Activated effector memory CD4-positive, alpha-beta T cell treated with Interleukin-2 at 50 U/mL for 16 hours (primary cell): ENCODE data around the gene TGFBI.

ENCODE experiments used
- DNase-seq: peaks from one replicate; pipeline ENCODE4 v3.0.0-alpha.2; 2020

TGFBI gene

DNA sequence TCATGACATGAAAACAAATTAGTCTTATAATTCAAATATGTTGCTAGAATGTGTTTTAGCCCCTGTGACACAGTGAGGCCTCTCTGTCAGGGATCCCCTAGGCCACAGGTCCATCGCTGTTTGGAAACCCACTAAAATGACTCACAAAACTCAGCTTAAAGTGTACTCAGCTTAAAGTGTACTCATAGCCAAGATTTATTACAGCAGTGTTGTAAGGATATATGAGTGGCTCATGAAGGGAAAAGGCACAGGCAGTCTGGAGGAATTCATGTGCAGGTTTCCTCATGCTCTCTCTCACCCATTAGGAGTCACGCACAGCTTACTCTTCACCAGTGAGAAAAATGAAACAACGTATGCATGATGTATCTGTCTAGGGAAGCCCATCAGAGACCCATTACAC, 24.4 kb upstream of the TGFBI start:
- DNase-seq: no peak

DNA sequence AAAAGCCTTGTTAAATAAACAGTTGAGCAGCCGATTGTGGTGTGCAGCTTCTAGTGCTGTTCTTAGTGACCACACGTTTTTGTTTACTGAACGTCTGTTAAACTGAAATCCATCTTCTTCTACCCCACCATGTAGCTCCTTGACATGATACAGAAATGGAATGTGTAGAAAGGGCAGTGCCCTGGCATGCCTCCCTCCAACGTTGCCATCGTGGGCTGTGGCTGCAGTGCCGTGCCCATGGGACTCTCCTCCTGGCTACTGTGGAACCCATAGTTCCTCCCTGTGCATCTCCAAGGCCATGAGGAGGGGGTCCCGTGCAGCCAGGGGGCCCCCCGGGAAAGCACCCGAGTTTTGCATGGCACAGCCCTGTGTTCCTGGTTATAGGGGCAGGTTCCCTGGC, 23.3 kb upstream of the TGFBI start:
- DNase-seq: no peak

DNA sequence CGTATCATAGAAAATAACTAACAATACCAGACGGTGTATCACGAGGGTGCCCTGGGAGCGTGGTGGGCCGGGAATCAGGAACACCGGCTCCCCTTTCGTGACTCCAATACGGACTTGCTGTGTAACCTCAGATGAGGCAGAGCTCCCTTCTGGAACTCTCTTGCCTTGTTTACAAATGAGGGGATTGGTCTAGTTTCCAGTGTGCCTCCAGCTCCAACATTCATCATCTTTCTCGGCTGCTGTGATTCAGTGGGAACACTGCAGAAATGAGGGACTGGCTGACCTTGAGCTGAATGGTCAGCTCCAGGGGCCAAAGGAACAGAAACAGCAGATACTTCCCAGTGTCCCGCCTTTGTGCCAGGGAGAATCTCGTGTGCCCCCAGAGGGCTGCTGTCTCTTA, 22.6 kb upstream of the TGFBI start:
- no peak for DNase-seq

DNA sequence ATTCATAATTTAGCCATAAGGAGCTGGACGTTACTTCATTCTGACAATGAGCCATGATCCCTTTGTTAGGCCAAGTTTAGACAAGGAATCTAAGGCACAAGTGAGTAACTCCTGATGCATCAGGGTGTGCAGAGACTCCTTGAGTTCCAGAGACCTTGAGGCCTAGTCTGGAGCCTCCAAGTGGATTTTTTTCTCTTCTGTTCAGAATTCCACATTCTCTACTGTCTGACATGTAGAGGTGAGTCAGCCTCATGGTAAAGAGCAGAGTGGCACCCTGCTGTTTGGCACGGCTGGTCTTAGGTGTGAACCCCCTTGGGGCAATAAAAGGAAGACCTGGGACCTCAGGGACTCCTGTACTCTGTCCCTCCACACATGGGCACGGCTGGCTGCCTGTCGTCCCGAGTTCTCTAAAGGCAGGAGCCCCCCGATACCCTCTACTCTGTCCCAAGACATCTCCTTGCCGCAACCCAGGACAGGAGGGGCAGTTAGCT, 22.0 kb upstream of the TGFBI start:
- DNase-seq: no peak

DNA sequence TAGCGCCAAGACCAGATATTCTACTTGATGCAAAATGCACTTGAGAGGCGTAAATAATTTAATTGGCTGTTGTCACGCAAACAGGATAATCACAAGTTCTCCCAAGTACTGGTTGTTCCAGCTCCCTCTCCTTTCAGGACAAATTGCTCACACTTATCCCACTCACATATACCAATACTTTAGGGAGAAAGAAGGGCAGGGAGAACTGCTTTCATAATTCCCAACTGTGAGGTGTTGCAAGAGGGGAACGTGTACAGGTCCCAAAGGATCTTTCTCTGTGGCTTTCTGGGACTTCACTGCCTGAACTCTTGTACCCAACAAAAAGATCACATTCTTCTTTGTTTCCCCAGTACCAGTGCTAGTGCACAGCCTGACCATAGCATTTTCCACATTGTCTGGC, 21.5 kb upstream of the TGFBI start:
- DNase-seq: no peak

DNA sequence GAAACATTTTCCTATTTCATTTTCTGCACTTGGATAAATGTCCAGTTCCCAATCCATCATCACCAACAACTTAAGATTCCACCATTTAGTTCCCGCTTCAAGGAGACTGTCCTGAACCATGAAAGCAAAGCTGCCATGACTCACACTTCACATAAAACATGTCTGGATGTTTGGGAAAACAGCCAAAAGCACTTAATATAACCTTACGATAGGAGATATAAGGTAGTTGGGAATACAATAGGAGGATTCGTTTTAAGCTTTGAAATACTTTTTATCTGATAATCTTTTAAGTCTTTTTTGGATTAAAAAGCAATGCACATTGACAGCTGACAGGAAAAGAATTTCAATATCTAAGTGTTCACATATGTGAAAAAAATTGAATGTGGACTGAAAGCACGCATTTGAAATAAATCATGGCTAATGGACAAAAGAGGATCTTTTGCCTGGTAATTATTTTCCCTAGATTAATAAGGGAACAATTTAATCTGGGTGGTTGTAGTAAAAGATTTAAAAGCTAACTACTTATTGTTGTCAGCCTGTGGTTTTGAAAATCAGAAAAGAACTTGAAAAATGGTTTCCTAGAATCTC, 17.3 kb upstream of the TGFBI start:
- no peak for DNase-seq

DNA sequence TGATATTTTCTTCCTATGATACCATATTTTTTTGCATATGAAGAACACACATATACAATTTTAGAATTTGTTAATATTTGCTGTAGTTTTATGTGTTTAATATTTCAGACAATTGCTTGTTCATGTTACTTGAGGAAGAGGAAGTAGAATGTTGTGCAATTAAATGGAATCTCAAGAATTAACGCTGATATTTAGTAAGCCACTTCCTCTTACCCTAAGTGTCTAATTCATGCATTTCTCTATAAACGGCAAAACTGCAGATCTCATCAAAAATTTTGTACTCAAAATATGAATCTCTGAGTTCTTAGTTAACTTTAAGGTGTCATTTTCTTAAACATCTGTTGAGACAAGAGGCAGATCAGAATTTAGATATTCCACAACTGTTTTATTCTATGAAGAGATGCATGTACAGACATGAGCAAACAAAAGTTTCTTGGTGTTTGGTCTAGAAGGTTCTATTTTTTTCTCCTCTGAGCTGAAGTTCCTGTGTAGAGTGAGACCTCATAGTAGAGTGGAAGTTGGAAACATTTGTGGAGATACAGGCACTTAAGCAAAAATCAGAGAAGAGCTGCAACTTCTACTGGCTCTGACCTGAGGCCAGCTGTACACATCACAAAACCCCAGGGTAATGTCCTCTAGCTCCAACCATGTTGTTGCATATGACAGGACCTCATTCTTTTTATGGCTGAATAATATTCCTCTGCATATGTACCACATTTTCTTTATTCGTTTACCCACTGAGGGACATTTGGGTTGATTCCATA, 16.6 kb upstream of the TGFBI start:
- DNase-seq: no peak

DNA sequence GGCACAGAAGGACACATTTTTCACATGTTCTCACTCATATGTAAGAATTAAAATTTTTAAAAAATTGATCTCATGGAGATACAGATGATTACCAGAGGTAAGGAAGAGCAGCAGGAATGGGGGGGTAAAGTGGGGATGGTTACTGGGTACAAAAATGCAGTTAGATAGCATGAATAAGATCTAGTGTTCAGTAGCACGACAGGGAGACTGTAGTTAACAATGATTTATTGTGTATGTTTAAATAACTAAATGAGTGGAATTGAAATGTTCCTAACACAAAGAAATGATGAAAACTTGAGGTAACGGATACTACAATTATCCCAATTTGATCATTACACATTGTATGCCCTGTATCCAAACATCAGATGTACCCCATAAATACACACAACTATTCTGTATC, 15.2 kb upstream of the TGFBI start:
- no peak for DNase-seq

DNA sequence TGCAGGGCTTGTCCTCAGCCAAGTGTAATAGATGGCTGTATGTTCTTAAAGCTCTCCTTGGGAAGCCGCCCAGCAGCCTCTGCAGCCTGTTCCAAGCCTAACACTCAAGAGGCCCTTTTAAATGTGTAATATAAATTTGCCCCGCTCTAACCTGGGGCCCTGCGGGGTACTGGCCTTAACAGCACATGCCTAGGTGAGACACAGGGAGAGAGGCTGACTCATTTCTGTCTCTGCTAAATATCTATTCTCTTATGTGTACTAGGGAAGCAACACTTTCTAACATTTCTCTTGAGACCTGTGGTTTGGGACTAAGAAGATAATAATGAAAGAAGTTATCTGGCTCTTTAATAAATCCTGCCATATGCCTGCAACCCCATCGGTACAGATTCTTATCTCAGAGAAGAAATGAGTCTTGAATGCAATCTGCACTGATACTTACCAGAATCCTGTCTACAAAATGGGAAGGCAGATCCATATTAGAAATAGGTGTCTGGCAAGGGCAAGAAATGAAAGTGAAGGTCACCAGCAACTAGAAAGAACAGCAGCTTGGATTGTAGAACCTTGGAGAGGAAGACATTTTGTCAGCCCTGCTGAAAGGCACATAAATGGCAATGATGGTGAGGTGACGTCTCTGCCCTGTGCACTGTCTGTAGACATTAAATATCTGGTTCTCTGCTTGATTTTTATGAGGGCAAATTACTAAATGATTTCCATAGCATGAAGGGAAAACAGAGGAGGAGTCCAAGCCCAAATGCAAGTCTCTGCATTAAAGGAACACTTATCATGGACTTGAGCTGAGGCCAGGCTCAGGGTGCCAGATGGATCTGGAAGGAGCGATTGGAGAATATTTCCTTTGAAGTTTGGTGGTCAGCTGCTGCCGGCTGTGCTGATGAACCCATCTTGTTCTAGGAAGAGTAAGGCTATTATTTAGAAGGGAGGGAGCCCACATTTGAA, 14.5 kb upstream of the TGFBI start:
- DNase-seq: no peak

DNA sequence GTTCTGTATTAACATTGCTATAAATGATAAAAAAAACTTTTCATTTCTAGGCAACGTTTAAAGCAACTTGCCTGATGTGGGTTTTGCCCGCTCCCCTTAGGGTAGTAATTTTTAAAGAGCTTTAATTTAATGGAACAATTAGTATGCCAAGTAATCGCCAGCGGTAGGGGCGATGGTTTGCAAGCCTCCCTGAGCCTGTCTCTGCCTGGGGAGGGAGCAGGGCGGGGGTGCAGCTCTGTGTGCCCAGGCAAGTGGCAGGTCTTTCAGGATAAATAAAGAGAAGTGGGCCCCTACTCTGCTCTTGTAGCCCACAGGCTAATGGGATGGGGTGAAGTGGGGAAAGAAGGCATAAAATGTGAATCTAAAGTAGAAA, 13.8 kb upstream of the TGFBI start:
- no peak for DNase-seq

DNA sequence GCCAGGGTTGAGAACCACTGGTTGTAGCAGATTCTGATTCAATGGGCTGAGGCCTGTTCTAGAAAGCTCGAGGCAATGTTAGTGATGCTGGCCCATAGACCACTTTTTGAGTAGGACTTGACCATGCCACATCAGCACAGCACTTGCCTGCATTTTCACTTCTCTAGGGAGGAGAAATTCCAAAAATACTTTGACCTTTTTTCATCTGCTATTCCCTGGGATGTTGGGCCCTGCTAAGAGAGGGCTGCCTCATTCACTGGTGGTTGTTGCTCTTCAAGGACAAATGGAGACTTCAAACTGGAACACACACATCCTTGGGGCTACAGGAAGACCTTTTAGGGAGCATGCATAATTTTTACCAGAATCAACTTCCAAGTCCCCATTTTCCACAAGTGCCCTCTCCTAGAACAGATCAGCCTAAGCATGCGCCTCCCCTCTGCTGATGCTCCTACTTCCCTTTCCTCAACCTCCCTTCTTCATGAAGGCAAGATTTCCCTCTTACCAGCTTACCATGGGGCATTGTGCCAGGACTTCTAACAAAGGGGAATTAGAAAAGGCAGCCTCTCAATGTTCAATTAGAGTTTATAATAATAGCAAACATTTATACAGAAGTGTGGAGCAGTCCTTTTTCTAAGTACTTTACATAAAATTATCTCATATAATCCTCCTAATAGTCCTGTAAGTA, 12.7 kb upstream of the TGFBI start:
- no peak for DNase-seq

DNA sequence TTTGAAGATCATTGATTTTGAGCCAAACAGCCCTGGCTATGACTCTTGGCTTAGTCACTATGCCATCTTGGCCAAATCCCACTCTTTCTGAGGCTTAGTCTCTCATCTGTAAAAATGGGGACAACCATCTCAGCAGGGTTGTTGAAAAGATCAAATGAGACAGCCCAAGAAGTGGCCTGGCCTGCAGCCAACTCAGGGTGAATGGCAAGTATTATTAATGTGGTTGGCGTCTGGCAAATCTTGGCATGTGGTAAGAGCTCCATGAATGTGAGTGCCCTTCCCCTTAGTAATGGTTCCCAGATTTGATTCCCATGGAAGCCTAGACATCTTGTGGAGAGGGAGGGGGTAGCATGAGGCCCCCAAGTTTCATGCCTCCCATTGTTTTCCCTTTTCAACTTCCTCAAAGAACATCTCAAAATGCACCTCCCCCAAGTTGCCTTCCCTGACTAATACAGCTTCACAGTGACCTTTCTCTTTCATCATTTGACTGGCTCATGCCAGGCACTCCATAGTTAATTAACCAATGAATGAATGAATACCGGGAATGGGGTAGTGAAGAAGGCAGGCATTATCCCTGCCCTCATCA, 11.8 kb upstream of the TGFBI start:
- DNase-seq: no peak

DNA sequence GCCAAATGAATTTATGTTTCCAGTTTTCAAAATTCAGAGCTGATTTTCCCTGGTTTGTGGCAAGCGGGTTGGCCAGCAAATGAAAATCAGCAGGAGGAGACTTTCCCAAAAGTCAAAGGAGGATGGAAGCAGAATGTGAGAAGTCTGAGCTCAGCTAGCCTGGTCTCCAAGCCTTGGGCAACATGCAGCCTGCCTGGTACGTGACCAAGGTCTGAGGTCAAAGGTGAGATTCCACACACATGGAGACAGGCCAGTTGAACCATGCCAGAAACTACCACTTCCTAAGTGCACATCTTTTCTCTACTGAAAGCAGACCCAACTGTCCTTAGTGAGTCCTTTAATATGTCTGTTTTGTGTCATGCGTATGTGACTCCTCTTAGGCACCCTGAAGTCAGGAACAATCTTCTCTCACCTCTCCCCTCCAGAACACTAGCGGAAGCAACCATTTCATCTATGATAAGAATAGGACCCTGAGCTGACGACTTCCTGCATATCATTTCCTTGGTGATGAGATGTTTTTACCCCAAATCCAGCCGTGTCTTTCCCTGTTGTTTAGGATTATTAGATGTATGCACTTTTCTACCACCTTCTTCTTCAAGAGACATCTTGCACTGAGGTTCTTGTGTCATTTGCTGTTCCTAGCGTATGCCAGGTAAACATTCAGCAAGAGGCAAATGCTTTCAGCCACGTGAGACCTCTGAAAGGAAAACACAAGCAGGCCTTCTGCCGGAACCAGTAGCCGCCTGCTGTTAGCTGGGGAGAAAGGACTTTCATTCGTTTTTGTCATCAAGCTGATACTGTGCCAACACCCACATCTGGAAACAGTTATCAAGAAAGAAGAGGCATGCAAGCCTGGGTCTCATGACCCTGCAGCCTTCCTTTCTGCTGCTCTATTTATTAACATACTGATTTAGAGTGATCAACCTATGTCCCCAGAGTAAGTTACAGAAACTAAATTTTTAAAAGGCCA, 9.7 kb upstream of the TGFBI start:
- DNase-seq: no peak

DNA sequence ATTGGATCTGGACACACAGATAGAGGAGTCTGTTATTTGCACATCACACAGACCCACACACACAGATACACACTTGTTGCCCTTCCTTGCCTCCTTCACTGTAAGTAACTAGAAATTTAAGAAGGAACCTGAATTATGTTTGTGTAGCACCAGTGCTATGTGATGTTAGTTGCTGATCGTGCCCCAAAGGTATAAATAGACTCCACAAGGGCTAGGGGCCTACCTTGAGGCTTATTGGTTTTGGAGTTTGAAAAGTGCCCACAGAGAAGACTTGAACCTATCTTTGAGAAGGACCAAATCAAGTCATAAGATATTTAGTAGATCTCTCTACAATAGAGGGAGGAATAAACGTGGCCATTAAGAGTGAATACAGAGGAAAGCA, 8.8 kb upstream of the TGFBI start:
- no peak for DNase-seq

DNA sequence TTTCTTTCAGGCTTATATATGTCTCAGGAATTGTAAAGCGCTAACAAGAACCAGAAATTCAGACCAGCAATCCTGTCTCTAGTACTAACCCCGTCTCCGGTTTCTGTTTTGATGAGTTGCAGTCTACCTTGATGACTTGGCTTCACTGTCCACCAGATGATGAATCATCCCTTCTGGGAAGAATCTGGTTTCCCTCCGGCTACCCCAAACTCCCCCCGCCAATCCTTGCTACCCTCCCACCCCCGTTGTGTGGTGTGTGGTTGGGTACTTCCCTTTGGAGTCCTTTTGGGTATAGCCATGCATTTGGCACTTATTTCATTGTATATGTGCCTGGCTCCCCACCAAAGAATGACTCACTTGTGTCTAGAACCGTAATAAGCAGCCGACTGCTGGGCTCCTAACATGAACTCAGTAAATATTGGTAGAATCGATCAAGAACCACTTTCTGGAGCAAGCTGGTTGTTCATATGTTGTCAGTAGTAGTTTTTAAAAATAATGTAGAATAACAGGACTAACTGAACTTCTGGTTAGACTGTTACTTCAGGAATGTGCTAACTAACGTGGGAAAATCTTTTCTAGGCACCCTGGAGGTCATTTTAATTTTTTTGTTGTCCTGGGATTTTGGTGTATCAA, 8.3 kb upstream of the TGFBI start:
- DNase-seq: no peak

DNA sequence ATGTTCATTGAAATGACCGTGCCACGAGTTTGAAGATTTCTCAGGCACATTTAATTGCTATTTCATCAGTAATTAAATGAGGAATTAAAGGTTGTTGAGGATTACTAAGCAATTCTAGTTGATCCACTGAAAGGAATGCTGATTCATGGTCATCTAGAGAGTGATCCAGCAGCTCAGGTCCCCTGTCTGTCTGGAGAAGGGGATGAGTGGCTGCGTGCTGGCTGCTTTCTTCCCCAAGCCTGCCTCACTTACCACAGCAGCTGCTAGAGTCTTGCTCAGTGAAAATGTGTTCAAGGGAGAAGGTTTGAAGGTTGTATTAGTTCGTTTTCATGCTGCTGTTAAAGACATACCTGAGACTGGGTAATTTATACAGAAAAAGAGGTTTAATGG, 7.8 kb upstream of the TGFBI start:
- no peak for DNase-seq

DNA sequence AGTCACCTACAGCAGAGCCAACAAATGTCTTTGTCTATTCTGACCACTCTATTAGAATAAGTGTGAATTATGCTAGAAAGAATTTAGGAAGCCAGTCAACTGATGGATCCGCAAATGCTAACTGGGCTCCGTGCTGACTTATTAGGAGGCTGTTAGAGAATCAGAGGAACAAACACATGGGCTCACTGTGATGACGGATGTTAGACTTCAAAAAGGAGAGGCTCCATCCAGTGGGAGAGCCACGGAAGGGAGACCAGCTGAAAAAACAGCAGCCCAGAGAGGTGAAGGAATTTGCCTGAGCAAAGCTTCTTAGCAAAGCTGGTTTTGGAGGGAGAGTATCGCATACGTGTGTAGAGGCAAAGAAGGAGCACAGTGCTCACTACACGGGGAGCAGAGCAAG, 5.8 kb upstream of the TGFBI start:
- no peak for DNase-seq

DNA sequence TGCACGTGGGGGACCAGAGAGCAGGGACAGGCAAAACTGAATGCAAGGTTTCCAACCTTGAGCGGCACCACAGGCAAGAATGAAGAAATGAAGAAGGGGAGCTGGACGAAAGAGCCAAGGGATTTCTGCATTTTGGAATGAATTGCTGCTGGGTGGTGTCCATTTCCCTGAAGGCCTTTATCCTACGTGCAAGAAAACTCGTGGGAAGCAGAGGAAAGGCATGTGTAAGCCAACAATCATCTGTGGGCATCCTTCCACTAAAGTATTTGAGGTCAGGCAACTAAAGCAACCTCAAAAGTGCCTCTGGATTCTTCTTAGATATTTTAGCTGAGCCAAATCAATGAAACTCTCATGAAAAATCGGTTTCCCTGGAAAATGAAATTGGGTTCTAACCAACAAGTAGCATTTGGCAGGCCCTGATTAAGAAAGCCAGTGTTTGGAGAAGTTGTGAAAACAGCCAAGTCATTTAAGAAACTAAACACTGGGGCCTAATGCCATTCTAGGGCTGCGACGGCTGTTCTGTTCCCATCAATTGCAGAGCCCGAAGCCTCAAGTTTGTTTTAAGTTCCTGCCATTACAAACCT, 4.7 kb upstream of the TGFBI start:
- DNase-seq: no peak

DNA sequence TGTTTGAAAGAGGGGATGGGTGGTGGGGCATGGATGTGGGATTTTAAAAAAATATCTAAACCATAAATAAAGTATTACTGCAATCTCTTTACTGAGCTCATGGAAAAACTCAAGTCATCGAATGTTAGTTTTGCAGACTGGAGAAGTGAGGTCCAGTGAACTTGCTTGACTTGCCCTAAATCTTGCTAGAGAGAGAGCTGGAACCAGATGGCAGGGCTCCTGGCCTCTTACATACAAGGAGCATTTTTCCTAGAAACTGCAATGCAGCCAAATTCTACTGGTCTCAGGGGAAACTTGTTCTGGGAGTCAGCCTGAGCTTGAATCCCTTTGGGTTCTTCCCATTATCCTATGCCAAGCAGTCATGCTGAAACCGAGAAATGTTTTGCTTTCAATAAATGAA, 2.9 kb upstream of the TGFBI start:
- DNase-seq: no peak

DNA sequence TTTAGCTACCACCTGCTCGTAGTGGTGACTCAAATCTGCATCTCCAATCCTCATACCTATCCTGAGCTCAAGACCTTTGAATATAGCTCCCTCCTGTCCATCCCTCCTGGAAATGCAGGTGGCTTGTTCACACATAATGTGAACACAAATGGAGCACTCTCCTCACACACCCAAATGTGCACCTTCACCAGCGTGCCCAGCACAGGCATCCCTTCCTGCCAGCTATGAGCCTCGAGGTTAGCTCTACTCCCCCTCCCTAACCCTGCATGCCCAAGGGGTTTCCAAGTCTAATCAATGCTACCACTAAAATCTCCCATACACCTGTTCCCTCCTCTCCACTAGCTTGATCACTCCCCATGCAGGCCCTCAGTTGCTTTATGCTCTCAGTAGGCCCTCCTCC, 2.2 kb upstream of the TGFBI start:
- DNase-seq: no peak

DNA sequence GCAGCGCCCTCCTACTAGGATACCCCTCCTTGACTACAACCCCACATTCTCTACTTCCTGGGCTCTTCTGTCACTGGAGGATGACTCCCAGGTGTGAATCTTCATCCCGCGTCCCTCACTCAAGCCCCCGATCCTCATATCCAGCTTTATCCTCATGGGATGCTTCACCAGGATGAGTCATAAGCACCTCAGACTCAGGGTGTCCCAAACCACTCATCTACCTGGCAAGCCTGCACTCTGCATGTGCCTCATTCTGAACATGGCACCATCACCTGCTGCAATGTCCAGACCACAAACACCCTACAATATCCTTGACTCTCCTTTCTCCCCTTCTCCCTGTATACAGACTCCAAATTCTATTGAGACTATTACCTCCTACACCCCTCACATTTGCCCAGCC, 1.5 kb upstream of the TGFBI start:
- DNase-seq: no peak
